ENCODE data around the gene ZNF749.

Gene ZNF749

GRCh38 chr19:57443121-57443696 lies 8.1 kb downstream of the ZNF749 start:
- no peak for DNase-seq
- TF ChIP-seq CTCF (IDR thresholded peaks at IDR 0.05; ENCODE audit: low read depth, low read length), result no peak
- peaks cover 54% of the 10 kb centered on the region for H3K36me3 ChIP-seq
- no peak overlapping the region for H3K4me3 ChIP-seq (ENCODE audit: low read depth, low read length)
- H3K9me3 ChIP-seq, result peaks cover 4% of the 10 kb centered on the region
- H3K27me3 ChIP-seq, result no peaks in the 10 kb centered on the region
- H3K4me1 ChIP-seq, result no peaks in the 10 kb centered on the region

GRCh38 chr19:57452307-57452706 lies 17.2 kb downstream of the ZNF749 start:
- Histone ChIP-seq H3K4me3 (ENCODE audit: low read depth, low read length) (no peak overlapping the region), H3K4me1 (no peaks in the 10 kb centered on the region), H3K9me3 (no peaks in the 10 kb centered on the region), H3K36me3 (no peaks in the 10 kb centered on the region), H3K27me3 (no peaks in the 10 kb centered on the region)
- DNase-seq, result no peak
- no peak for TF ChIP-seq CTCF (IDR thresholded peaks at IDR 0.05; ENCODE audit: low read depth, low read length)

GRCh38 chr19:57465680-57466381 lies 30.7 kb downstream of the ZNF749 start:
- Histone ChIP-seq H3K4me3 (ENCODE audit: low read depth, low read length) (no peak overlapping the region), H3K9me3 (no peaks in the 10 kb centered on the region), H3K4me1 (no peaks in the 10 kb centered on the region), H3K36me3 (no peaks in the 10 kb centered on the region; the same call in none of the 2 replicates), H3K27me3 (no peaks in the 10 kb centered on the region)
- peak; percentile 36 for DNase-seq
- TF ChIP-seq CTCF (IDR thresholded peaks at IDR 0.05; ENCODE audit: low read depth, low read length), result peak; percentile 74

- DNase-seq, result no peak
- Histone ChIP-seq H3K4me1 (no peaks in the 10 kb centered on the region), H3K27me3 (no peaks in the 10 kb centered on the region), H3K36me3 (no peaks in the 10 kb centered on the region; the same call in none of the 2 replicates), H3K9me3 (no peaks in the 10 kb centered on the region; the same call in 1 of the 2 replicates), H3K4me3 (ENCODE audit: low read depth, low read length) (no peak overlapping the region)
- TF ChIP-seq CTCF (IDR thresholded peaks at IDR 0.05; ENCODE audit: low read depth, low read length), result no peak
Measured at GRCh38 chr19:57466489-57466888, 31.4 kb downstream of the ZNF749 start.

GRCh38 chr19:57473646-57474045 lies 38.5 kb downstream of the ZNF749 start:
- no peak overlapping the region for H3K4me3 ChIP-seq (ENCODE audit: low read depth, low read length)
- no peak for DNase-seq
- TF ChIP-seq CTCF (IDR thresholded peaks at IDR 0.05; ENCODE audit: low read depth, low read length), result no peak
- H3K9me3 ChIP-seq, result peaks cover 17% of the 10 kb centered on the region
- no peaks in the 10 kb centered on the region for H3K4me1 ChIP-seq
- no peaks in the 10 kb centered on the region for H3K27me3 ChIP-seq
- peaks cover 43% of the 10 kb centered on the region for H3K36me3 ChIP-seq

Measured in BE2C (cell line).